ENCODE data around the gene NRSN2.
"Not testable (repeated sequence)": the region's sequence is repeated elsewhere in the genome, so short reads cannot be mapped to it uniquely, and the experiment has no call there.

Gene NRSN2

GRCh38 chr20:388034-388994 lies 41.4 kb downstream of the NRSN2 start:
- Histone ChIP-seq H3K9ac (ENCODE audit: low read length) (no peak overlapping the region), H3K27ac (ENCODE audit: low read depth, low read length) (no peak overlapping the region), H3K4me1 (ENCODE audit: control insufficient read depth, insufficient read depth, low read length) (no peaks in the 10 kb centered on the region), H3K36me3 (ENCODE audit: control insufficient read depth, insufficient read depth, low read length) (peaks cover 6% of the 10 kb centered on the region), H3K27me3 (ENCODE audit: control insufficient read depth, insufficient read depth, low read length) (no peaks in the 10 kb centered on the region), H3K4me3 (ENCODE audit: low read length) (no peak overlapping the region)

DNA sequence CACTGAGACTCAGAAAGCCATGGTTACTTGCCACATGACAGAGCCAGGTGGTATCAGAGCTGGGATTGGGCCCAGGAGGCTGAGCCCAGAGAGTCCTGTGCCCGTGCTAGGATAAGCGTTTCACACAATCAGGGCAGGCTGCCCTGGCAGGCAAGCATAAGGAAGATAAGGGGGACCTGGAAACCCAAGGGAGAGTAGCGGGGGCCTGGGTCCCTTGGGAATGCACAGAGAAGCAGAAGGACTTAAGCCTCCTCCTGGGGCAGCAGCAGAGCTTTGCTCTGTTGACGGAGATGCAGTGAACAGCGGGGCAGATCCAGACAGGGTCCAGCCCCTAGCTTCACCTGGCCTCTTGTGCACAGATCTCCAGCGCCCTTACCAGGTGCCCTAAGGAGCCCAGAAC lies 42.3 kb downstream of the NRSN2 start:
- H3K36me3 ChIP-seq (ENCODE audit: control insufficient read depth, insufficient read depth, low read length), result peaks cover 6% of the 10 kb centered on the region
- H3K27ac ChIP-seq (ENCODE audit: low read depth, low read length), result no peak overlapping the region
- H3K9ac ChIP-seq (ENCODE audit: low read length), result no peak overlapping the region

DNA sequence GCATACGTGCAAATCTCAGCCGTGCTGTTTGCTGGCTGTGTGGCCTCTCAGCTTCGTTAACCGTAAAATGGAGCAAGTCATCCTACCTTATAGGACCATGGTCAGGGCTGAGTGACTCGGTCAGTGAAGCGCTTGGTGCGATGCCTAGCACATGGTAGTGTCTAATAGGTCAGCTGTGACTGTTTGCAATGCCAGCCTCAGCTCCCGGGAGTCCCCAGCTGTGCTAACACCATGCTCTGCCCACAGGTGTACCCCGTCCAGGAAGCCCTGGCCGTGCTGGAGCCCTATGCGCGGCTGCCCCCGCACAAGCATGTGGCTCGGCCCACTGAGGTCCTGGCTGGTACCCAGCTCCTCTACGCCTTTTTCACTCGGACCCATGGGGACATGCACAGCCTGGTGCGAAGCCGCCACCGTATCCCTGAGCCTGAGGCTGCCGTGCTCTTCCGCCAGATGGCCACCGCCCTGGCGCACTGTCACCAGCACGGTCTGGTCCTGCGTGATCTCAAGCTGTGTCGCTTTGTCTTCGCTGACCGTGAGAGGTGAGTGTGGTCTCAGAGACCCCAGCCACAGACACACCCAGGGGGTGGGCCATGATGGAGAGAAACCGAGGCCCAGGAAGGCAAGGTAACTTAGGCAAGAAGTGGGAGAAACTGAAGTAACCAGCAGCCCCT lies 44.3 kb downstream of the NRSN2 start:
- Histone ChIP-seq H3K36me3 (ENCODE audit: control insufficient read depth, insufficient read depth, low read length) (peaks cover 6% of the 10 kb centered on the region), H3K4me1 (ENCODE audit: control insufficient read depth, insufficient read depth, low read length) (no peaks in the 10 kb centered on the region), H3K4me3 (ENCODE audit: low read length) (no peak overlapping the region), H3K27ac (ENCODE audit: low read depth, low read length) (no peak overlapping the region), H3K27me3 (ENCODE audit: control insufficient read depth, insufficient read depth, low read length) (no peaks in the 10 kb centered on the region), H3K9ac (ENCODE audit: low read length) (no peak overlapping the region)

More for the DNA sequence above, 42.3 kb downstream of the NRSN2 start:
- no peaks in the 10 kb centered on the region for H3K27me3 ChIP-seq (ENCODE audit: control insufficient read depth, insufficient read depth, low read length)
- H3K4me3 ChIP-seq (ENCODE audit: low read length), result no peak overlapping the region
- H3K4me1 ChIP-seq (ENCODE audit: control insufficient read depth, insufficient read depth, low read length), result no peaks in the 10 kb centered on the region

- H3K36me3 ChIP-seq (ENCODE audit: control insufficient read depth, insufficient read depth, low read length); H3K27ac ChIP-seq (ENCODE audit: low read depth, low read length); H3K4me1 ChIP-seq (ENCODE audit: control insufficient read depth, insufficient read depth, low read length); H3K4me3 ChIP-seq (ENCODE audit: low read length); H3K9ac ChIP-seq (ENCODE audit: low read length); H3K27me3 ChIP-seq (ENCODE audit: control insufficient read depth, insufficient read depth, low read length): not testable (repeated sequence)
These were observed 46.4 kb downstream of the NRSN2 start for GRCh38 chr20:393296-393695.

- Histone ChIP-seq H3K27ac (ENCODE audit: low read depth, low read length) (no peak overlapping the region), H3K4me3 (ENCODE audit: low read length) (no peak overlapping the region), H3K4me1 (ENCODE audit: control insufficient read depth, insufficient read depth, low read length) (no peaks in the 10 kb centered on the region), H3K36me3 (ENCODE audit: control insufficient read depth, insufficient read depth, low read length) (no peaks in the 10 kb centered on the region), H3K9ac (ENCODE audit: low read length) (no peak overlapping the region), H3K27me3 (ENCODE audit: control insufficient read depth, insufficient read depth, low read length) (no peaks in the 10 kb centered on the region)
These were observed 49.3 kb downstream of the NRSN2 start for GRCh38 chr20:396252-396618.

- H3K4me1 ChIP-seq (ENCODE audit: control insufficient read depth, insufficient read depth, low read length), result no peaks in the 10 kb centered on the region
- H3K9ac ChIP-seq (ENCODE audit: low read length), result no peak overlapping the region
- H3K27me3 ChIP-seq (ENCODE audit: control insufficient read depth, insufficient read depth, low read length), result no peaks in the 10 kb centered on the region
- no peaks in the 10 kb centered on the region for H3K36me3 ChIP-seq (ENCODE audit: control insufficient read depth, insufficient read depth, low read length)
- H3K27ac ChIP-seq (ENCODE audit: low read depth, low read length), result no peak overlapping the region
- H3K4me3 ChIP-seq (ENCODE audit: low read length), result no peak overlapping the region
These were observed 49.9 kb downstream of the NRSN2 start for GRCh38 chr20:396619-397431.

GRCh38 chr20:397432-398237 lies 50.7 kb downstream of the NRSN2 start:
- Histone ChIP-seq H3K27me3 (ENCODE audit: control insufficient read depth, insufficient read depth, low read length) (no peaks in the 10 kb centered on the region), H3K27ac (ENCODE audit: low read depth, low read length) (no peak overlapping the region), H3K9ac (ENCODE audit: low read length) (no peak overlapping the region), H3K4me3 (ENCODE audit: low read length) (no peak overlapping the region), H3K4me1 (ENCODE audit: control insufficient read depth, insufficient read depth, low read length) (no peaks in the 10 kb centered on the region), H3K36me3 (ENCODE audit: control insufficient read depth, insufficient read depth, low read length) (no peaks in the 10 kb centered on the region)

- Histone ChIP-seq H3K27me3 (ENCODE audit: control insufficient read depth, insufficient read depth, low read length) (no peaks in the 10 kb centered on the region), H3K27ac (ENCODE audit: low read depth, low read length) (no peak overlapping the region), H3K36me3 (ENCODE audit: control insufficient read depth, insufficient read depth, low read length) (no peaks in the 10 kb centered on the region), H3K4me3 (ENCODE audit: low read length) (no peak overlapping the region), H3K4me1 (ENCODE audit: control insufficient read depth, insufficient read depth, low read length) (no peaks in the 10 kb centered on the region), H3K9ac (ENCODE audit: low read length) (no peak overlapping the region)
These were observed 52.3 kb downstream of the NRSN2 start for GRCh38 chr20:399182-399707.

DNA sequence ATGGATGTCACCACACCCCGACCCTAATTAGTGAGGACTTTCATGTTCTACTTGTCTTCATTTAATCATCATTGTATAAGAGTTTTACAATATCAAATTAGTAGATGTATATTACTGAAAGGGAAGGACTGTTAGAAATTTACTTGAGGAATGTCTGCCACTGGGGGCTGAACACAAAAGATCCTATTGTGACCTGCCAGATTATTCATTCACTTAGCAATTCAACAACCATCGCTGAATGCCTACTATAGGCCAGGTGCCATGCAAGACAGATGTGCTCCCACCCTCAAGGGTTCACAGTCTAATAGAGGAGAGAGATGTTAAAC lies 53.2 kb downstream of the NRSN2 start:
- no peak overlapping the region for H3K4me3 ChIP-seq (ENCODE audit: low read length)
- H3K36me3 ChIP-seq (ENCODE audit: control insufficient read depth, insufficient read depth, low read length), result no peaks in the 10 kb centered on the region
- no peaks in the 10 kb centered on the region for H3K4me1 ChIP-seq (ENCODE audit: control insufficient read depth, insufficient read depth, low read length)

DNA sequence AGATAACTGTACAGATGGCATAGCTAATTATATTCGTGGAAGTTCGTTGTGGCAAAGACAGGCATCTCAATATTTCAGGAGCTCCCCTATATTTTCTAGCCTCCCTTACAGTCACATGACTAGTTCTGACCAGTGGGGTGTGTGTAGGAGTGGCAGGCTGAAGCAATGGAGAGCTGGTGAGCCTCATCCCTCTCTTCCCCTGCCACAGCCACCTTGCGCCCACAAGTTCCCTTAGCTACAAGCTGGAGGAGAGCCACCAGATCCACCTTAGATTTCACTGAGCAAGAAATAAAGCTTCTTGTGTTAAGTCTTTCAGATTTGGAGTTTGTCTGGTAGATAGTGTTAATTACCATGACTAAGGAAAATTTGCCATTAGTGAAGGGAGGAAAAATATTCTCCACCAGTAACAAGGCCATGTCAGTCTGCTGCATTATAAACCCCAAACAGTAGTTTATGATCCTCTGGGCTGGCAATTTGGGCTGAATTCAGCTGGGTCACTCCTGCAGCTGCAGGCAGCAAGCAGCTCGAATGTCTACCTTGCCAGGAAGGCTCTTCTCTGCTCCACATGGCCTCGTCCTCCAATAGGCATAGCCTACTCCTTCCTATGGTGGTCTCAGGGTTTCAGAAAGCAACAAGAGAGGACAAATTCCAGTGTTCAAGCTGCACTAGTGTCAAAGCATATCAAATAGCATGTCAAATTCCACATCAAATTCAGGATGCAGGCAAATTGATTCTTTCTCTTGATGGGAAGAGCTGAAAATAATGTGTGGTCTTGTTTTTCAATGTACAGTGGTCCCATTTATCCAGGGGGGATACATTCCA lies 53.8 kb downstream of the NRSN2 start:
- no peak overlapping the region for H3K27ac ChIP-seq (ENCODE audit: low read depth, low read length)

More for the DNA sequence above, 53.2 kb downstream of the NRSN2 start:
- no peaks in the 10 kb centered on the region for H3K27me3 ChIP-seq (ENCODE audit: control insufficient read depth, insufficient read depth, low read length)
- no peak overlapping the region for H3K9ac ChIP-seq (ENCODE audit: low read length)
- H3K27ac ChIP-seq (ENCODE audit: low read depth, low read length), result no peak overlapping the region

More for the DNA sequence above, 53.8 kb downstream of the NRSN2 start:
- H3K36me3 ChIP-seq (ENCODE audit: control insufficient read depth, insufficient read depth, low read length), result no peaks in the 10 kb centered on the region
- H3K9ac ChIP-seq (ENCODE audit: low read length), result no peak overlapping the region
- H3K4me3 ChIP-seq (ENCODE audit: low read length), result no peak overlapping the region
- no peaks in the 10 kb centered on the region for H3K27me3 ChIP-seq (ENCODE audit: control insufficient read depth, insufficient read depth, low read length)
- no peaks in the 10 kb centered on the region for H3K4me1 ChIP-seq (ENCODE audit: control insufficient read depth, insufficient read depth, low read length)
